Measurements from ENCODE around the gene C12orf76.

Gene C12orf76

DNA sequence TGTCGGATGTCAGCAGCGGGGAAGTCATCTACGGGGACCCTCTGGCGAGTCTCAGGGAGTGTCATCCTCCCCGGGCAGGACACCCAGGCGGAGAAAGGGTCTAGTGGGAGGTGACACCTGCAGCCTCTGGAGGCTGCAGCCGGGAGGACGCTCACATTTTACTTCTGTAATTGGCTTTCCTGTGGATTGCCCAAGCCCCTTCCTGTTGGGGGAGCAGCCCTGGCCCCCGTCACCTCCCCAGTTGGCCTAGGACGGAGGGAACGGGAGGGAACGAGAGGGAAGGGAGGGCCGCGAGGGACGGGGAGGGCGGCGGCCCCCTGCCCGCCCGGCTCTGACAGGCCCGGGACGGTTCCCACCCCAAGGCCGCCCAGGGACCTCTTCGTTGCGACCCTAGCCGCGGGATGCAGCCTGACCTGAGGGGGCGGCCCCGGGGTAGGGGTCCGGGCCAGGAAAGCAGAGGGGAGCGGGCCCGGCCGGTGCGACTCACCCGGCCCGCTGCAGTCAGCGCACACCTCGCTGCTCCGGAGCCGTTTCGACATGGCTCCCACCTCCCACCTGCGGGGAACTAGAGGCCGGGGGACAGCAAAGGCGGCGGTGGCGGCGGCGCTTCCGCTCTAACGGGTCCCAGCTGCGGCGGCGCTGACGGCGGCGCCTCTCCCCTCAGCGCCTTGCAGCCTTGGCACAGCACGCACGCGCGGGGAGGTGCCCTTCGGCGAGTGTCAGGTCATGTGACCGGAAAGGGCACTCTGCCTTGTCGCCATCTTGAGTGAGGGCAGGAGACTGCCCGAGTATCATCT lies 52.4 kb downstream of the C12orf76 start, which contains the start of gene GIT2:
Gene GIT2 (minus strand): TSS at position 683 of the 797 bp plus-strand sequence. CDS start 144 bp downstream, at position 539.
- DNase-seq (ENCODE audit: low read depth in 2 of 2) = peak; percentile 92 to 93

DNA sequence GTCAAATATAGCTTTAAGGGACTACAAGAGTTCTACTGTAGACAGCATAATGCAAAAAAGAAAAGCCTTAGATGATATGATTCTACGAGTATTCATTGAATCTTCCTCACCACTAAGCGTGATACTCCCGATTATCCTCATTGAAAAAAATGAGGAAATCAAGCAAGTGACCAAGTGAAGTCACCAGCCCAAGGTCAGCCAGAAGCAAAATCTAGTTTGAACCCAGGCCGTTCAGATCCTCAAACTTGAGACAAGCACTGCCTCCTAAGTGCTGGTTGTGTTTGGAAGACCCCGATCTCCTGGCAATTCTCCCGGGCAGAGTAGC lies 53.0 kb downstream of the C12orf76 start:
- DNase-seq (ENCODE audit: low read depth in 2 of 2) = no peak

DNA sequence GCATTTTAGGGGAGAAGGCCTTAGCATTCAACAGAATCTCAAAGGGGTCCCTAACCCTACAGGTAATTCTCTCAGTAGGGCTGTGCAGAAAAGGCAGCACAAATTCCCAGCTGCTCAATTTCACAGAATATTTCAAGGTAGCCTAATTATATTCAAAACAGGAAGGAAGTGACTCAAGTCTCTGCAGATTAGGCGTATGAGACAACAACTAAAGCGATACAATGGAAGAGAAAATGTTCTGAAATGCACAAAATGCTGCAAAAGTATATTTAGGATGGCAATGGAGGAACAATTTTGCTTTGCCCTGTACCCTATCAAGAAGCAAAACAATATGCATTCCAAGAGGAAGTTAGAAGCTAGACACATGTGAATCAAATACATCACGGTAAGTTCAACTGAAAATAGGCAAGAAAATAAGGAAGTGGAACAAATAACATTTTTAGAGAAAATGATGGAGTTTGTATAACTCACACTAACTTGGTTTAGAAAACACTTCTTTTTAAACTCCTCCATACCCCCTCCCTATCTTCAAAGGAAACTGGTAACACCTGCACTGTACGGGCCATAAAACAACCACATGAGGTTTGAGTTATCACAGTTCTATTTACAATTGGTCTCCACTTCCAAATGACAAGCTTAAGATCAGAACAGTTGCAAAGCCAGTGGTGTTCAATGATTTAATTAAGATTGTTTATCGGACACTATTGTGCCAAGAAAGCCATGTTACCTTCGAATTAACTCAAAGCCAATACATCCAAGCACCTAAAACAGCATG lies 53.7 kb downstream of the C12orf76 start:
- DNase-seq (ENCODE audit: low read depth in 2 of 2) = no peak

DNA sequence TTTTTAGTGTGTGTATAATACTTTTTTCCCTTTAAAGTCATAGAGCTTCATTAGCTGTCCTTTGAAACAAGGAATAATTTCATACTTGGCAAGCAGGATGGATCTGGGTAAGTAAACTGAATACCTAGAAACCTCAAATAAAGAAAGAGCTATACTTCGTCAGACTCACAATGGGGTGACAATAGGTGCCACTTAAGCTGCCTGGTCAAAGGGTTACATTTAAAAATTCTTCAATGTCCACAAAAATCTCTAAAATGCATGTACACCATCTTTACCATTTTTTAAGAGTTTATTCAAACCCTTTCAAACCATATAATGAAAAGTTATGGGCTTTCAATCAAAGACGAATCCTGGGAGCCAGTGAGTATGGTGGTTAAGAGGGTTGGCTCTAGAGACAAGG lies 55.2 kb downstream of the C12orf76 start:
- no peak for DNase-seq (ENCODE audit: low read depth in 2 of 2)

DNA sequence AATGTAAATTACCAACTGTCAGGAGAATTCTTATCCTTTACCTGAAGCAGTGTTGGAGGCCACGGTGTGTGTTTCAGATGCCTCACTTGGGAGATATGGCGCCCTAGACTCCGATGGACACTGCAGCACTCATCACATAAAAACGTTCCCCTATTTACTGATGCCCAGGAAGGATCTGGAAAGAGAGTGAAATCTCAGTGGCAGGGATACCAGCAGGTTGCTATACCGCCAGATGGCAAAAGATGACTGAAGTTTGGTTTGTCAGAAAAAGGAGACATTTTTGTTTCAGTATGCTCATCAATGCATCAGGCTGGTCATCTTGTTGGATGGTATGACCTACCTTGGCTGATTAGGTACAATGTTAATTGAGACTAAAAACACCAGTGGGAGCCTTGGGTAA lies 56.7 kb downstream of the C12orf76 start:
- DNase-seq (ENCODE audit: low read depth in 2 of 2) = no peak
